ENCODE data around the gene KANSL3.

Gene KANSL3

DNA sequence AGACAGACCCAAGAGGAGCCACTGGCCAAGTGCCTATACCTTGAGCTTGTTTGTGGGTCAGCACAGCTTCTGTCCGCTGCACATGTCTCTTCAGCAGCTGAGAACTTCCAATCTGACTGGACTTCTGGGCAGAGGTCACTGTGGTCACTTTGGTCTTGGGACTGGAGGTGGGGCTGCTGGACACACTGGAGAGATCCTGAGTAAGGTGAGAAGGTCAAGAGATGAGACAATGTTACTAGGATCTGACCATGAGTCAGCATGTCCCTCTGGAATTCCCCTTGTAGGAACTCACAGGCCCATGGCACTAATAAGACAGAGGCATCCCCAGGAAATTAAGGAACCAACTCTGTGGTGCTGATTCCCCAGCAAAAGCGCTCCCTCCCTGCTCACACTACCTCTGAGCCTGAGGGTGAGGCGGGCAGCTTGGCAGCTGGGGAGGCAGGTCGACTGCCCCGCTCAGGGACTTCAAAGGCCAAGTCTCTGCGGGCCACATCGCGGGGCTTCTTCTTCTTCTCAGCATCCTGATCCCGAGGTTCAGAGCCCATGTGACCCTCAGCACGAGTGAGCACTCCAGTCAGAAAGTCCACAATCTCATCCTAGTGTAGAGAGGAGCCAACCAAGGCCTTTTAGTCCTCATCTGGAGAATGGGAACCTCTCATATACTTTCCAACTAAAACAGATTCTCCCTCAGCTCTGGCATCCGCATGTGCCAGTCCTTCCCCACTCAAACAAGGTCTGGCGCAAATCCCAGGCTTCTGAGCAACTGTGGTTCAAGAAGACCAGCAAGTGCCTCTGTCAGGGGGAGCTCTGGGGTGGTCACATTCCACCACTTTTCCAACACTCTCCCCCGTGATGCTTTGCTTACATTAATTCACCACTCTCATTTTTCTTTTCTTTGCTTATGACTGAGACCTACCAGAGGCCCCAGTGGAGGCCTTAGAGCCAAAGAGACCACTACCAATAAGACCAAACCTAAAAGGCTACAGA lies 29.4 kb downstream of the KANSL3 start:
- DNase-seq (ENCODE audit: low read depth in 1 of 2, low spot score in 1 of 2), result no peak

DNA sequence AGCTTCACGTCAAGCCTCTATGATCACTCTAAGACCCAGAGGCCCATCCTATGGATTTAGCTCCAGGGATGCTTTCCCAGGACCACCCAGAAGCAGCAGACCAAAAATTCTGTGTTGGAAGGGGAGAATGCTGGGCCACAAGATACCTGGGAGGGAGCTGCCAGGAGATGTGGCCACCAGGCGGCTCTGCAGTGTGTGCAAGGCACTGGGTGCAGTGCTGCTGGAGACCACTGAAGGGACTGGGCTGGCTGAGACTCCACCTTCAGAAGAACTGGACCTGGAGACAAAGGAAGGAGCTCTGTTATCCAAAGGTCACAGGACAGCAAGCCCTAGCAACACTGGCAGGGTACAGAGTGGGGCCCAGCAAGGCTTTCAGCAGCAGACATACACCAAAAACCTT lies 34.0 kb downstream of the KANSL3 start:
- DNase-seq (ENCODE audit: low read depth in 1 of 2, low spot score in 1 of 2), result no peak

DNA sequence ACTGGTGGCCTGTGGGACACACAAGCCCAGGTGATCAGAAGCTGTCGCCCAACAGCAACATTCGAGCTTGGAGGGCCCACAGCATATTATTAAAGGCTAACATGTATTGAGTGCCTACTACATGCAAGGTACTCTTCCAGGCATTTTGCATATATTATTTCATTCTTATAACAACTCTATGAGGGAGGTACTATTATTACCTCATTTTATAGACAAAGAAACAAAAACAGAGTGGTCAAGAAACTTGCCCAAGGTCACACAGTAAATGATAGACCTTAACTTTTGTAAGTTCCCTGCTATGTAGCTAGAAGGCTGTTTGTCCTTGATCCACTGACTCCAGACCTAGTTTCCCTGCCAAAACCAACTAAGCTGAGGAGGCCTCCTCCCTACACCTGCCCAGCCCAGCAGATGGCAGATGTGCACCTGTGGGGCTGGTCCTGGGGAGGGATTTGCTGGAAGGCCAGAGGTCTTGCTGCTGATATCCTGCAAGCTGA lies 35.7 kb downstream of the KANSL3 start:
- no peak for DNase-seq (ENCODE audit: low read depth in 1 of 2, low spot score in 1 of 2)

DNA sequence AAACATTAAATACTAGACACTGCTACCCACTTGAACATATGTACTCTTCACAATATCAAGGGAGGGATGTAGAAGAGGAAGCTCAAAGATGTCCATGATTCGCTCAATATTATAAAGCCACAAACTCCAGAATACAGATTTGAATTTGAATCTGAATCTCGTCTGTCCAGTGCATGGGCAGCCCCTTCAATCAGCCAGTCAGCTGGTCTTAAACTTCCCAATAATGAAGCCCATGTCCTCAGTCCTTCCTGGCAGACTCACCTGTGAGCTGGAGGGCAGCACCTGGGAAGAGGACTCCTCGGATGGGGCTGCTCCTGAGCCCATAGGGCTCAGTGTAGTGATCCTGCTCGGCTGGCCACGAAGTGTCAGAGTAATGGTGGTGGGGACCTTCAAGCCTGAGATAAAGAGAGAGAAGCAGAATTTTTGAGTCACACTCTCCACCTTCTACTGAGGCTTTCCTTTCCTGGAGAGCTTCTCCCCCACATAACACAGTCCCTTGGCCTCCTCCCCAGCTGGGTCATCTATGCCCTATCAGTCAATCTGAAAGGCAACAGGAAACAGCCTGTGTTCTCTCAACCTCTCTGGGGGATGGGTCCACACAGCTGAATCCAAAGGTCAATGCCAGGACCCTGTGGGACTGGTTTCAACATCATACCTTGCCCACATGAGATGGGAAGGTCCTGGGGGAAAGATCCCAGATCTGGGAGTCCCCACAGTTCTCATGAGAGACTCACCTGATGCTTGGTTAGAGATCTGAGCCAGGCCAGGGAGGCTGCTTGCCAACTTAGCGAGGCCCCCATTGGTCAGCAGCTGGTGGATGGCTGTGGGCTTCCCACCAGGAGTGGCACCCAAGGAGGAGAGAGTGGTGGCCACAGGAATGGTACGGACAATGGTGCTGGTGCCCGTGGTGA lies 36.5 kb downstream of the KANSL3 start:
- DNase-seq (ENCODE audit: low read depth in 1 of 2, low spot score in 1 of 2), result no peak

DNA sequence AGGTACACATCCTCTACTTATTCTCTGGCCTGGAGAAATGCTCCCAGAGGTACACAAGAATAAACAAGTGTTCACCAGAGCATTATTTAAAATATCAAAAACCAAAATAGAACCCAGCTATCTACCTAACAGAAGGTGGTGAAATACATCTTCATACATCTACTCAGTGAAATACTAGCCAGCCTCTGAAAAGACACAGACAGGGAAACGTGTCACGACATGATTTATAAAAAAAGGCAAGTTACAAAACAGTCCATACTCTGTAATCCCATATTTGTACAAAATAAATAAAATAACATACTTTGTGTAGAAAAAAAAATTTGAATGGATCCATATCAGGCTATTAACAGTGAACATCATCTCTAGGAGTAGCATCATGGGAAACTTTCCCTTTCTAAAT lies 38.2 kb downstream of the KANSL3 start:
- DNase-seq (ENCODE audit: low read depth in 1 of 2, low spot score in 1 of 2), result no peak

DNA sequence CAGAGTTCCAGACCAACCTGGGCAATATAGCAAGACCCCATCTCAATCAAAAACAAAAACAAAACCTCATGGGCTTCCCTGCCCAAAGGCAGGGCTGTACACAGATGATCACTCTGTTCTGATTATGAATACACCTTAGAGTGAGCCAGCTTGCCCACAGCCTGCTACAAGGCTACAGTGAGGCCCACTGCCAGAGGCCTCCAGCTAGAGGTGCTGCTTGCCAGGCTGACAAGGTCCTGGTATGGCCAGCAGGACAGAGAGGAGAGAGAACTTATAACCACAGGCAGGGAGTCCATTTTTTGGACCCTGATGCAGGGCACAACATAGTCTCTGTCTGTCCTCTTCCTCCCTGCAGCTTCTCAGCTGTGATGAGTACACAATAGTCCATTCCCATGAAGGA lies 41.5 kb downstream of the KANSL3 start:
- DNase-seq (ENCODE audit: low read depth in 1 of 2, low spot score in 1 of 2), result no peak

DNA sequence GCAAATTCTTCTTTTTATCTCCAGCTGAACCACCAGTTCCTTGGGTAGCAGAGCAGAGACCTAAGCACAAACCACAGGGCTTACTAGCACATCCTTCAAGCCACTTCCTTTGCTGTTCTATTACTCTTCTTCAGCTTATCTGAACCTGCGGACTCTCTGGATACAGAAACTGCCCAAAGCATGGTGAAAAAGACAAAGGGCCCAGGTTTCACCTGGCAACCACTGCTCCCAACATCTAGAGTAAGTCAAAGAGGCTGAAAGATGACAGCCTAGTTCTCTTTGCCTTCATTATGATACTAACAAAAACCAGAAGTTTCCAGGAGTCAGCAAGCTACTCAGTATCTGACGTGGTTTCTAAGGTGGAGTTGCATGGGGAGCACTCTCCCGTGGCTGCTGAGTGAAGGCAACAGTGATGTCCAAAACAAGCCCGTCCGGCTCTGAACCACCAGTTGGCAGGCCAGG lies 43.4 kb downstream of the KANSL3 start:
- no peak for DNase-seq (ENCODE audit: low read depth in 1 of 2, low spot score in 1 of 2)

DNA sequence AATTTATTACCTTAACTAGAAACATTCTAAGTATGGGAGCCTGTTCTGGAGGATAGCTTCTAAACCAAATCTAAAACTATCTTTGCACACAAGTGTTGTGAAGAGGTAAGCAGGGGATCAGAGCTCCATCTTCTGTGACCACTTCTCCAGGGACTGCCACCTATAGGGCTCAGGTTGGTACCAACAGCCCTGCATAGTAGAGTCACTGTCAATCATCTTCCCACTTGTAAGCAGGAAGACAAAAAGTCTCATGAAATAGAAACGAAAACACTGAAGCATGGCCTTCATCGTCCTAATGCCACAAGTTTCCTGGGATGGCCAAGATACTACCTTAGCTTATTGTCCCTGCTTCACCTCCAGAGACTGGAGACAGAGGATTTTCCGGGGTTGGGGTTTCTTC lies 43.8 kb downstream of the KANSL3 start:
- no peak for DNase-seq (ENCODE audit: low read depth in 1 of 2, low spot score in 1 of 2)

DNA sequence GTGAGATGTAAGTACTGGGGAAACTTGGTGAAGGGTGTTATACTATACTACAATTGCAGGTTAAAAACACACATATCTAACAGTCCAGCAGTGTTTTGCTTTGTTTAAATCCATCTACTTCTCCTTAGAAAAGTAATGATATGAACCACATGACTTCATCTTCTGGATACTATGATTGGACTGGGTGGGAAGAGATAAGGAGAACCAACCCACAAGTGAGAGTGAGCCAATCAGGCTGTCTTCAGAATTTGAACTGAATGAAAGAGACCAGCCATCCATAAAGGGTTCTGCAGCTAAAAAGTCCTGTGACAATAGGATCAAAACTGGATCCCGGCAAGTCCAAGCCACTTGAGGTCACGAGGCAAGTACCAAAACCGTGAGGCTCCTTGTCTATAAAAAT lies 46.6 kb downstream of the KANSL3 start:
- DNase-seq (ENCODE audit: low read depth in 1 of 2, low spot score in 1 of 2), result no peak

DNA sequence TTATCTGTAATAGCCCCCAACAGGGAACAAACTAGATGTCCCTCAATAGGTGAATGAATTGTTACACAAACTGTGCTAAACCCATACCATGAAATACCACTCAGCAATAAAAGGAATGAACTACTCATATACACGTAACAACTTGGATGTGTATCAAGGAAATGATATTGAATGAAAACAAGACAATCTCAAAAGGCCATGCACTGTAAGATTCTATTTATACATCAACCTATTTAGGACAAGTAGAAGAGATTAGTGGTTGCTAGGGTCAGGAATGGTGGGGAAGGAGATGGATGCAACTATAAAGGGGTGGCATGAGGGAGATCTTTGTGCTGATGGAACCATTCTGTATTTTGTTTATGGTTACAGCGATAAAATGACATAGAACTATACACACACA lies 47.1 kb downstream of the KANSL3 start:
- DNase-seq (ENCODE audit: low read depth in 1 of 2, low spot score in 1 of 2), result no peak

DNA sequence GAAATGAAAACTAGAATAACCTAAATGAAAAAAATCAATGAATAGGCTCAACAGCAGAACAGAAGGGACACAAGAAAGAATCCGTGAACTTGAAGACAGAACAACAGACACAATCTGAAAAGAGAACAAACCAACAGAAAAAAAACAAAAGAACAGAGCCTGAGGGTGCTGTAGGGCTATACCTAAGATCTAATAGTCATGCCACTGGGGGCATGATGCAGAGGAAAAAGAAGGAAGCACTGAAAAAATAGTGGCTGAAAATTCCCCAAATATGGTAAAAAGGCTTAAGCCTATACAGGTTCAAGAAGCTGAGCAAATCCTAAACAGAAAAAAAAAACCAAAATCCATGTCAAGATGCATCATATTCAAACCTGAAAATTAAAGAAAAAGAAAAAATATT lies 50.3 kb downstream of the KANSL3 start:
- no peak for DNase-seq (ENCODE audit: low read depth in 1 of 2, low spot score in 1 of 2)

DNA sequence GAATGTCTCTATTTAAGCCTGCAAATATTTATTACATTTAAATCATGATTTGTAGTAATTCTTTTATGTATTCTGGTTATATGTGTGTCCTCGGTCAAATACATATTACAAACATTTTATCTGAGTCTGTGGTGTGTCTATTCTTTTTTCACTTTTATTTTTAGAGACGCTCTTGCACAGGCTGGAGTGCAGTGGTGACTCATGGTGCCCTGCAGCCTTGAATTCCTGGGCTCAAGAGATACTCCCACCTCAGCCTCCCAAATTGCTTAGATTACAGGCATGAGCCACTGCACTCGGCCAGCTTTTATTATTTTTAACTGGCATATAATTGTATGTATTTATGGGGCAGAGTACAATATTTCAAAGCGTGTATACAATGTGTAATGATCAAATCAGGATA lies 54.1 kb downstream of the KANSL3 start:
- no peak for DNase-seq (ENCODE audit: low read depth in 1 of 2, low spot score in 1 of 2)

DNA sequence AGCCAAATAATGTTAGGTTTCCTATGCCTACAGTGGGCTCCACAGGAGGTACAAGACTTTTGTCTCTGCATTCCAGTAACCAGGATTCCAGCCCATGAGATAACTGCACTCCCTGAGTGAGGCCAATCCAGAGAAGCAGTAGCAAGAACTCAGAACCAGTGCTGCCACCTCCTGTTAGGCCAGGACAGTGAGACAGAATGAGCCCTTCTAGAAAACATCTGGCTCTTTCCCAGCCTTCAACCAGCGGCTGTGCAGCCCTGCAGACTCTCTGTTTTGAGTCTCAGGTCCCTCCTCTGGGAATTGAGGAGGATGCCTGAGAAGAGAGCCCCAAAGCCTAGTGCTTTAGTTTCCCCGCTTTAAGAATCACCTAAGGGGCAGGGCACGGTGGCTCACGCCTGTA lies 57.3 kb downstream of the KANSL3 start:
- DNase-seq (ENCODE audit: low read depth in 1 of 2, low spot score in 1 of 2), result no peak

DNA sequence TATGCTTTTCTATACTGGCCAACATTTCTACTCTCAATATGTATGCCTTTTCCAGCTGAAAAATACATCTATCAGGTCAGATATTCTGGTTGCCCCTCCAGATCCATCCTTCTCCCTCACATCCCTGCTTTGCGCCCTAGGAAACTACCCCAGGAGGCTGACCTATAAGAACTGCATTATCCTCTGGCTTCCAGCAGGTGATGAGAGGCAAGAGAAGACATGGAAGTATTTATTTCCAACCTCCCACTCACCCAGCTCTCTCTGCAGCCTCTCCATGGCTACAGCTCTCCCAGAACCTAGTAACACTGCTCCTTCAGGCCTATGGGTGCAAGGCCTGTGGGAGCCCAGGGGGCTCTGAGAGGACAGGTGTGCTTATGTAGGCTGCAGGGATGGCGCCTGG lies 58.7 kb downstream of the KANSL3 start:
- no peak for DNase-seq (ENCODE audit: low read depth in 1 of 2, low spot score in 1 of 2)

DNA sequence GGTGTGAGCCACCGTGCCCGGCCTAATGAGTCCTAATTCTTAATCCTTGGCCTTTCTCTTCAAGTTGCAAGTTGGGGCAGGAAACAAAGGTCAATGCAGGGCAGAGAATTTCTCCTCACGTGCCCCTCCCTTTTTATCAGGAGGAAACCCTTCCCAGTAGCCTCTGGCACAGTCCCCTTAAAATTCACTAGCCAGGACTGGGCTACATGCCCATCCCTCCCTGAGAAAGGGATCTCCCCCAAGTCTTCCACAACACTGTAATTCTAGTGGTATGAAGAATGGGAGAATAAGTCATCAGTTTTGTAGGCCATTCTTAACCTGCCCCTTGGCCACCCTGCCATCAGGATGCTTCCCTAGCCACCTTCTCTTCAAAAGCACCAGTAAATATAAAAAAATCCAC lies 59.4 kb downstream of the KANSL3 start:
- no peak for DNase-seq (ENCODE audit: low read depth in 1 of 2, low spot score in 1 of 2)

DNA sequence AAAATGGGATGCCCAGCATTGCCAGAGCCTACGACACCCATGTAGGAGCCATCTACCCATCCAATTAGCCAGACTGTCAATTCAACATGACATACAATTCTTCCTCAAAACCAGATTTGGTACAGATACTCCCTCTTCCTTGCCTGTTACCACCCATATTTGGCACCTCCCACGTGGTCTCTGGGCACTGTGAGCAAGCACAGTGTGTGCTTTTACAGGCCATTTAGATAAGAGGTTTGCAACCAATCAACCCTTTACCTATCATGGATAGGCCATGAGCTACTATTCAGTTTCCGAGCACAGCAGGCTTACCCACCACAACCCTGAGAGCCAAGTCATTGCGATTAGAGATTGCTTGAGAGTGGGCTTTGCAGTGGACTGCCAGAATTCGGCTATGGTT lies 60.6 kb downstream of the KANSL3 start:
- DNase-seq (ENCODE audit: low read depth in 1 of 2, low spot score in 1 of 2), result no peak

DNA sequence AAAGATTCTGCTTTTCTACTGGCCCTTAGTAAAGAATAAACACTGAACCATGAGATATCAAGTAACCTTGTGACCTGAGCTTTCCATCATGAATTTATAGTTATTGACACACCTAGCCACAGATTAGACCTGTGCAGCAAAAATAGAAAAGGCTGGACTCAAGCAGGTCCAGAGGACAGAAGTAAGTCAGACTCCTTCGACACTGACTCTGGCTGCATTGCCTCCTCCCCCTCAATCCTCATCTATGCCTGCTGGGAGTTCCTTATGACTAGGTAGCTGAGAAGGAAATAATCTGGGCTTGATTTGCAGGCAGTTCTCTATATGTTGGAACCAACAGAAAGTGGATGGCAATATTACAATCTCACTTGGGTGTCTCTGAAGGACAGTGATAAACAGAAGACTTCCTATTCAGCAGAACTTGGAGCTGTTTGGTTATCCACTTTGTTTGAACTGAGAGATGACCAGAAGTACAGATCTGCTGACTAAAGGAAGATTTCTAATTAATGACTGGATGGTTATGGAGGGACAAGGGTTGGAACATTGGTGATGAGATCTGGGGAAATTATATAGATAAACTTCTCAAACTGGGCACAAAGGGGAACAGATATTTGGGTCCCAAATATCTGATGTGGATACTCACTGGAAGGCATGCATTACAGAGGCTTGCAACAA lies 62.2 kb downstream of the KANSL3 start:
- DNase-seq (ENCODE audit: low read depth in 1 of 2, low spot score in 1 of 2), result no peak

DNA sequence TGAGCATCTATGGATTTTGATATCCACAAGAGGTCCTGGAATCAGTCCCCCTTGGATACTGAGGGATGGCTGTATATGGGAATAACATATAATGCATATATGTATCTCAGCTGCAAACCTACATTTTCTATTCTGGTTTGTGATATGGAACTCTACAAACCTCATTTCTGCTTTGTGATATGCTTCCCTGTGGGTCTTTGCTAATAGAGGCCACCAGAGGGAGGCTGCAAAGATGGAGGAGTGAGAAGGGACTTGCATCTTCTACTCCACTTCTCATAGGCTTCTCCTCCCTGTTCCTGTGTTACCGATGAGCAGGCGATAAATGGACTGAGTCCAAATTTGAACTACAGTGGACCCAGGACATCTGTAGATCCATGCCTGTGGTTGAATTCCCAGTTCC lies 63.7 kb downstream of the KANSL3 start:
- DNase-seq (ENCODE audit: low read depth in 1 of 2, low spot score in 1 of 2), result no peak

DNA sequence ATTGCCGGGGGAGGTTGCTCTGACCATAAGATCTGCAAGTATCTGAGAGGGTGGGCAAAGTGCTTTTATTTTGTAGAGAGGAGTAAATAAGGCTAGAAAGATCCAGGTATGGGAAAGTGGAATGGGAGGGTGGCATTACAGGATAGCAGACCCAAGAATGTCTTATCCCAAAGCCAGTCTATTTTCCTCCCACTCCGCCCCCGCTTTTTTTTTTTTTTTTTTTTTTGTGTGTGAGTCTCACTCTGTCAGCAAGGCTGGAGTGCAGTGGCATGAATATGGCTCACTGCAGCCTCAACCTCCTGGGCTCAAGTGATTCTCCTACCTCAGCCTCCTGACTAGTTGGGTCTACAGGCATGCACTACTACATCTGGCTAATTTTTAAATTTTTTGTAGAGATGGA lies 70.0 kb downstream of the KANSL3 start:
- no peak for DNase-seq (ENCODE audit: low read depth in 1 of 2, low spot score in 1 of 2)

DNA sequence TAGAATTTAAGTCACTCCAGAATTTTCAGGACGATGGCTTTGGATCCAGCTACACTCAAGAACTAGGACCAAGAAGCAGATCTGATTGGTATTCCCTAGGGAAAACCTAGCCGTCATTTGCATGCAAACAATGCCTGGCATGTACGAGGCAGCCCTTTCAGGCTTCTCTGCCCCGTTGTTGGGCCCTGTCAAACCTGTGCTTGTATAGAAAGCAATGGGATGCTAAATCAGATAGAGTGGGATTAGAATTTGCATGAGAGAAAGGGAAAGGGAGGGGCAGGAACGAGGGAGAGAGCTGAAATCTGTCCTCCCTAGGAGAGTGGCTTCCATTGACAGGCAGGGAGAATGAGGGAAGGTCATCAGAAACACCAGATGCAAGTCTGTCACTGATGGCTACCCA lies 73.0 kb downstream of the KANSL3 start:
- no peak for DNase-seq (ENCODE audit: low read depth in 1 of 2, low spot score in 1 of 2)

DNA sequence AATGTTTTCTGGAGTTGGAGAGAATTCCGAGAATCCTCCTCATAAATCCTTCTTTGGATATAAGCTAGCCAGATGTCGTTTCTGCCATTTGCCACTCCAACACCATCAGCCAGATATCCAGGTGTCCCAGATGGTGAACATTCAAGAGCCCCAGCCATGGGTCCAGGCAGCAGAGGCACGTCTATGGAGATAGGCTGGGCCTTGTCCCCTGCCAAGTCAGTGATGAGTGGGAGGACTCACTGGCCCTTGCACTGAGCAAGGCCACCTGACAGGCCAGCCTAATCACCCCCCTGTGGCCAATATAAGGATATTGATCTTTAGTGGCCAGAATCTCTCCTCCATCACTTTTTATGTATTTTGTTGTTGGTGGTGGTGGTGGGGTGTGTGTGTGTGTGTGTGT lies 73.5 kb downstream of the KANSL3 start:
- DNase-seq (ENCODE audit: low read depth in 1 of 2, low spot score in 1 of 2), result no peak

Measured in activated T-helper 1 cell treated with anti-CD3 and anti-CD28 coated beads, Interleukin-2, amount 50 U/mL, for 16 hours (primary cell).